Measurements from ENCODE around the gene COBL.

DNA sequence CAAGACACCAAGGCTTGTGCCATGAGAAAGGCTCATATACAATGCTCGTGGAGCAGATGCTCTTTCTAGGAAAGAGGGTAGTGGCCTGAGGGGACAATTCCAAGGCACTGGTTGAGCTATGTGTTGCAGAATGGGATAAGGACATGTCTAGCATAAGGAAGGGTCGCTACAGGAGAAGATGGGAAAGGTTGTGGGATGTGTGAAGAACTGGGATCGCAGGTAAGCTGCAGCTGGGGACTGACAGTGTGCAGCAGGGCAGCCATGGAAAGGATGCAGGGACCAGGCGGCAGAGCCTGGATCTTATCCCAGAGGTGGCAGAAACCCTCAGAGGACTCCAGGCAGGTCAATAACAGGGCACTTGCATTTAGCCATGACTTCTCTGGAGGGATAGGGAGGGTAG, 56.1 kb downstream of the COBL start:
- TF ChIP-seq POLR2AphosphoS5 (IDR thresholded peaks at IDR 0.05; ENCODE audit: low read depth, low read length) (no peak), POLR2A (IDR thresholded peaks at IDR 0.05; ENCODE audit: low read depth, low read length) (no peak), TAF1 (IDR thresholded peaks at IDR 0.05; ENCODE audit: low read depth, low read length) (no peak), PAX5 (IDR thresholded peaks at IDR 0.05; ENCODE audit: insufficient read depth, low read length, severe bottlenecking) (no peak)
